Keratinocyte (primary cell): Measurements from ENCODE around the gene MAML2. TPM values are rescaled to one million over a fixed set of nuclear protein-coding genes. Genes with fewer than 3 reads are reported as not detected.
"Not testable (repeated sequence)": the region's sequence is repeated elsewhere in the genome, so short reads cannot be mapped to it uniquely, and the experiment has no call there.

ENCODE experiments used
- DNase-seq: peaks from one replicate; pipeline ENCODE4 v3.0.0-alpha.2; 2011; ENCODE audit warnings: low read depth, missing footprints, low spot score
- FAIRE-seq: peaks from 2 replicates; lab custom pipeline; 2011; peaks lifted over from hg19 to GRCh38; lab: Jason Lieb, UNC
- H2AFZ ChIP-seq: 2 replicates; pipeline ENCODE4 v1.6.0; 2012; ENCODE audit warnings: low read length, control low read depth, inconsistent platforms; ENCODE audit not compliant: control insufficient read depth
- H3K27ac ChIP-seq: 2 replicates; pipeline ENCODE4 v1.5.1; 2011; ENCODE audit warnings: low read length; ENCODE audit not compliant: control insufficient read depth, insufficient read depth
- H3K27me3 ChIP-seq: 3 replicates; pipeline ENCODE4 v1.6.0; 2011; ENCODE audit warnings: low read length; ENCODE audit not compliant: control insufficient read depth, insufficient read depth; ENCODE audit errors: extremely low read depth
- H3K36me3 ChIP-seq, 2 experiments: 2 replicates in 1 of 2; 3 replicates in 1 of 2; pipeline ENCODE4 v1.5.1; 2011; ENCODE audit warnings: low read length in 2 of 2, mild to moderate bottlenecking in 1 of 2; ENCODE audit not compliant: control insufficient read depth in 2 of 2, insufficient read depth in 2 of 2; ENCODE audit errors: extremely low read depth in 1 of 2
- H3K4me1 ChIP-seq: 3 replicates; pipeline ENCODE4 v1.5.1; 2011; ENCODE audit warnings: low read length; ENCODE audit not compliant: control insufficient read depth, insufficient read depth; ENCODE audit errors: extremely low read depth
- H3K4me2 ChIP-seq: 3 replicates; pipeline ENCODE4 v1.6.0; 2011; ENCODE audit warnings: low read depth, low read length; ENCODE audit not compliant: control insufficient read depth, insufficient read depth; ENCODE audit errors: extremely low read depth
- H3K4me3 ChIP-seq, 3 experiments: fragments of 200-600 bp in 1 of 3; sonication (generic) in 1 of 3; 2 replicates in 2 of 3; 3 replicates in 1 of 3; pipeline ENCODE4 v1.5.1; 2011 to 2016; ENCODE audit warnings: low read length in 3 of 3, mild to moderate bottlenecking in 3 of 3, control low read depth in 2 of 3, inconsistent platforms in 1 of 3, low read depth in 1 of 3, mixed read lengths in 1 of 3, mixed run types in 1 of 3, moderate library complexity in 1 of 3; ENCODE audit not compliant: control insufficient read depth in 2 of 3, insufficient read depth in 2 of 3; ENCODE audit errors: extremely low read depth in 1 of 3
- H3K79me2 ChIP-seq: 2 replicates; pipeline ENCODE4 v1.6.0; 2012; ENCODE audit warnings: low read length; ENCODE audit not compliant: control insufficient read depth, insufficient read depth
- H3K9ac ChIP-seq: 3 replicates; pipeline ENCODE4 v1.6.0; 2011; ENCODE audit warnings: low read length; ENCODE audit not compliant: control insufficient read depth, insufficient read depth; ENCODE audit errors: extremely low read depth
- H3K9me1 ChIP-seq: 3 replicates; pipeline ENCODE4 v1.6.0; 2011; ENCODE audit warnings: low read length; ENCODE audit not compliant: control insufficient read depth, insufficient read depth; ENCODE audit errors: extremely low read depth
- H3K9me3 ChIP-seq: 2 replicates; pipeline ENCODE4 v1.5.1; 2012; ENCODE audit warnings: low read depth, low read length; ENCODE audit not compliant: control insufficient read depth
- H4K20me1 ChIP-seq: 3 replicates; pipeline ENCODE4 v1.6.0; 2011; ENCODE audit warnings: low read length; ENCODE audit not compliant: control insufficient read depth, insufficient read depth; ENCODE audit errors: extremely low read depth
- CTCF ChIP-seq, 3 experiments: IDR thresholded peaks in 1 of 3; conservative IDR thresholded peaks in 1 of 3; optimal IDR thresholded peaks in 1 of 3; 2 replicates in 2 of 3; 3 replicates in 1 of 3; pipeline versions ENCODE3 to v1.5.1; 2011; ENCODE audit warnings: low read length in 3 of 3, mild to moderate bottlenecking in 3 of 3, moderate library complexity in 2 of 3, control low read depth in 1 of 3, inconsistent platforms in 1 of 3; ENCODE audit not compliant: insufficient read depth in 2 of 3; ENCODE audit errors: extremely low read depth in 1 of 3
- EZH2 ChIP-seq: IDR thresholded peaks from one replicate; pipeline ENCODE4 v1.6.1; 2012; ENCODE audit warnings: inconsistent platforms, mild to moderate bottlenecking, low read length, moderate library complexity
- dilution Hi-C: fragments of 300-500 bp; cut with MboI; formaldehyde crosslinking; loops from one replicate; pipeline ENCODE4 v1.7.0; 2020; ENCODE audit warnings: low sequenced_read_pairs; ENCODE audit not compliant: extremely low pct_ligation_motif_present
- polyA plus RNA-seq, 5 experiments: library from polyadenylated mRNA; depleted of rRNA in 3 of 5; stranded (reverse) in 3 of 5; stranded (forward) in 1 of 5; unstranded in 1 of 5; fragments of >200 nt; gene quantifications; 1 replicate in 1 of 5; 2 replicates in 3 of 5; 3 replicates in 1 of 5; pipeline versions ENCODE4 v1.2.1 to v1.2.3, GENCODE V29; 2011 to 2012; ENCODE audit warnings: missing spikeins in 2 of 5, low read depth in 1 of 5, low replicate concordance in 1 of 5

Gene MAML2
- polyA plus RNA-seq, 1 donor (not counting 4 experiments of a cell fraction or from before 2014, with no cell fraction given): 4.2 TPM

- H3K27me3 ChIP-seq: no peaks in the 10 kb centered on the region
- no peaks in the 10 kb centered on the region for H3K36me3 ChIP-seq
- H3K79me2 ChIP-seq: peaks cover 2% of the 10 kb centered on the region
- H3K9me1 ChIP-seq: no peaks in the 10 kb centered on the region
- H2AFZ ChIP-seq: no peak overlapping the region
- H3K9ac ChIP-seq: no peak overlapping the region
- no peak overlapping the region for H3K4me3 ChIP-seq
- H3K4me2 ChIP-seq: no peak overlapping the region
- dilution Hi-C loops: no loop called here
- no peak overlapping the region for H3K27ac ChIP-seq
- no peaks in the 10 kb centered on the region for H3K4me1 ChIP-seq
- TF ChIP-seq EZH2: no peak
- TF ChIP-seq CTCF (optimal IDR thresholded peaks at IDR 0.05 in 1 of 3, IDR thresholded peaks at IDR 0.05 in 1 of 3, conservative IDR thresholded peaks at IDR 0.05 in 1 of 3; ENCODE audit: extremely low read depth in 1 of 3, insufficient read depth in 2 of 3, low read length in 3 of 3): no peak
- no peaks in the 10 kb centered on the region for H4K20me1 ChIP-seq
- H3K9me3 ChIP-seq: no peaks in the 10 kb centered on the region
- DNase-seq (no peak), FAIRE-seq (no peak)
These were observed 54.1 kb downstream of the MAML2 start for GRCh38 chr11:96288915-96289314.

- Histone ChIP-seq H3K4me3 (no peak overlapping the region), H3K27ac (no peak overlapping the region), H3K9ac (no peak overlapping the region), H3K9me1 (no peaks in the 10 kb centered on the region), H3K4me2 (no peak overlapping the region), H3K79me2 (peaks cover 2% of the 10 kb centered on the region), H2AFZ (no peak overlapping the region), H4K20me1 (no peaks in the 10 kb centered on the region), H3K27me3 (no peaks in the 10 kb centered on the region), H3K36me3 (no peaks in the 10 kb centered on the region), H3K4me1 (no peaks in the 10 kb centered on the region), H3K9me3 (no peaks in the 10 kb centered on the region)
- TF ChIP-seq EZH2 (no peak), CTCF (optimal IDR thresholded peaks at IDR 0.05 in 1 of 3, IDR thresholded peaks at IDR 0.05 in 1 of 3, conservative IDR thresholded peaks at IDR 0.05 in 1 of 3; ENCODE audit: extremely low read depth in 1 of 3, insufficient read depth in 2 of 3, low read length in 3 of 3) (no peak)
- dilution Hi-C loops: no loop called here
- FAIRE-seq (no peak), DNase-seq (no peak)
These were observed 55.1 kb downstream of the MAML2 start for GRCh38 chr11:96287822-96288439.

- H4K20me1 ChIP-seq, H3K4me1 ChIP-seq, dilution Hi-C loops, H3K4me2 ChIP-seq, H3K4me3 ChIP-seq, H3K9me3 ChIP-seq, H3K79me2 ChIP-seq, FAIRE-seq, H3K27ac ChIP-seq, DNase-seq, H3K36me3 ChIP-seq, H3K9ac ChIP-seq, H2AFZ ChIP-seq, H3K9me1 ChIP-seq, H3K27me3 ChIP-seq: not testable (repeated sequence)
These were observed 57.0 kb downstream of the MAML2 start for GRCh38 chr11:96285985-96286384.
